GM12878 (cell line): Measurements from ENCODE around the gene LPIN3. TPM values are rescaled to one million over a fixed set of nuclear protein-coding genes. Genes with fewer than 3 reads are reported as not detected.
A peak's percentile ranks its signal among the peaks of the same experiment; 100 is the strongest.

Experiments used
- ATAC-seq: fragments of 200-7000 bp; cut with Tn5 transposase; 3 replicates; pipeline ENCODE4 v1.9.1; 2020; ENCODE audit warnings: mild to moderate bottlenecking, moderate library complexity
- BruUV-seq: library from RNA; stranded (reverse); fragments of 400-500 nt; replicated peaks from 2 replicates; lab custom pipeline; 2021; lab: Mats Ljungman, UMichigan
- CTCF ChIA-PET: fragments of 300-600 bp; sonication (Branson Sonifier 250); formaldehyde crosslinking; extraction: SDS; loops from one replicate; lab custom pipeline; 2021; ENCODE audit warnings: inconsistent platforms; lab: Yijun Ruan, JAX
- POLR2A ChIA-PET: fragments of 350-600 bp; formaldehyde crosslinking; extraction: SDS; loops from one replicate; lab custom pipeline; 2021; ENCODE audit warnings: inconsistent platforms; lab: Charles Lee
- RAD21 ChIA-PET: fragments of 300-600 bp; sonication (Branson Sonifier 250); formaldehyde crosslinking; loops from one replicate; lab custom pipeline; 2023; ENCODE audit warnings: antibody characterized with exemption; ENCODE audit not compliant: unreplicated experiment; lab: Charles Lee
- SMC1A ChIA-PET: fragments of 300-600 bp; sonication (Branson Sonifier 250); formaldehyde crosslinking; loops from one replicate; lab custom pipeline; 2023; ENCODE audit not compliant: unreplicated experiment, uncharacterized antibody; lab: Charles Lee
- DNase-seq: peaks from one replicate; pipeline ENCODE4 v3.0.0-alpha.2; 2011; ENCODE audit warnings: low read depth, low spot score
- FAIRE-seq: peaks from 3 replicates; lab custom pipeline; 2011; peaks lifted over from hg19 to GRCh38; lab: Jason Lieb, UNC
- H2AFZ ChIP-seq: 2 replicates; pipeline ENCODE4 v1.6.0; 2011; ENCODE audit warnings: low read depth, low read length, control low read depth; ENCODE audit not compliant: control insufficient read depth
- H3K27ac ChIP-seq: 2 replicates; pipeline ENCODE4 v1.5.1; 2011; ENCODE audit warnings: control low read depth; ENCODE audit not compliant: control insufficient read depth, insufficient read depth
- H3K27me3 ChIP-seq, 2 experiments: replicated peaks in 1 of 2; 2 replicates each; pipeline versions ENCODE4 v1.6.0 to v1.6.1; 2011; ENCODE audit warnings: low read length in 1 of 2; ENCODE audit not compliant: control insufficient read depth in 2 of 2, insufficient read depth in 2 of 2
- H3K36me3 ChIP-seq, 2 experiments: 2 replicates each; pipeline ENCODE4 v1.5.1; 2011; ENCODE audit warnings: low read length in 1 of 2; ENCODE audit not compliant: control insufficient read depth in 2 of 2, insufficient read depth in 2 of 2
- H3K4me1 ChIP-seq: 2 replicates; pipeline ENCODE4 v1.6.1; 2011; ENCODE audit warnings: mild to moderate bottlenecking, low read length, moderate library complexity, mixed read lengths; ENCODE audit not compliant: control insufficient read depth, insufficient read depth
- H3K4me2 ChIP-seq: 2 replicates; pipeline ENCODE4 v1.6.0; 2011; ENCODE audit warnings: control low read depth; ENCODE audit not compliant: control insufficient read depth, insufficient read depth
- H3K4me3 ChIP-seq: fragments of 200-600 bp; sonication (generic); 2 replicates; pipeline ENCODE4 v1.5.1; 2016
- H3K79me2 ChIP-seq: 2 replicates; pipeline ENCODE4 v1.6.0; 2011; ENCODE audit warnings: low read length; ENCODE audit not compliant: control insufficient read depth, insufficient read depth
- H3K9ac ChIP-seq: 2 replicates; pipeline ENCODE4 v1.8.0; 2011; ENCODE audit warnings: low read length, control low read depth, mixed read lengths; ENCODE audit not compliant: control insufficient read depth, insufficient read depth
- H3K9me3 ChIP-seq: replicated peaks from 3 replicates; pipeline ENCODE4 v1.5.1; 2011; ENCODE audit warnings: mild to moderate bottlenecking, low read length; ENCODE audit not compliant: control insufficient read depth, insufficient read depth
- H4K20me1 ChIP-seq: 2 replicates; pipeline ENCODE4 v1.6.0; 2011; ENCODE audit not compliant: control insufficient read depth, insufficient read depth
- CHD2 ChIP-seq: IDR thresholded peaks from 2 replicates; pipeline ENCODE4 v1.6.1; 2011; ENCODE audit warnings: low read depth, low read length, improper control_type of control experiment, borderline replicate concordance
- GATAD2B ChIP-seq: fragments of 450-650 bp; conservative IDR thresholded peaks from 2 replicates; pipeline ENCODE4 v1.6.1; 2017; ENCODE audit warnings: low read depth, mild to moderate bottlenecking, moderate library complexity
- IKZF2 ChIP-seq, 2 experiments: fragments of 450-650 bp; IDR thresholded peaks; 2 replicates each; pipeline ENCODE4 v1.6.1; 2017; ENCODE audit warnings: mild to moderate bottlenecking in 2 of 2, moderate library complexity in 2 of 2
- MTA2 ChIP-seq: fragments of 450-650 bp; IDR thresholded peaks from 2 replicates; pipeline ENCODE4 v1.6.1; 2016; ENCODE audit warnings: low read depth, mild to moderate bottlenecking, moderate library complexity
- NR2C1 ChIP-seq: fragments of 450-650 bp; IDR thresholded peaks from 2 replicates; pipeline ENCODE4 v1.6.1; 2017; ENCODE audit warnings: antibody characterized with exemption, mild to moderate bottlenecking, moderate library complexity
- NR2F1 ChIP-seq: fragments of 450-650 bp; conservative IDR thresholded peaks from 2 replicates; pipeline ENCODE4 v1.6.1; 2017; ENCODE audit warnings: mild to moderate bottlenecking
- POLR2A ChIP-seq: IDR thresholded peaks from 2 replicates; pipeline ENCODE4 v1.6.1; 2011; ENCODE audit warnings: low read depth, mild to moderate bottlenecking, low read length
- RB1 ChIP-seq: fragments of 450-650 bp; formaldehyde crosslinking; IDR thresholded peaks from 2 replicates; pipeline ENCODE4 v1.6.1; 2017; ENCODE audit warnings: mild to moderate bottlenecking, borderline replicate concordance
- RUNX3 ChIP-seq: IDR thresholded peaks from 2 replicates; pipeline ENCODE4 v1.6.1; 2012; ENCODE audit warnings: low read length, inconsistent platforms
- SMAD1 ChIP-seq: fragments of 450-650 bp; IDR thresholded peaks from 2 replicates; pipeline ENCODE4 v1.6.1; 2018; ENCODE audit warnings: mild to moderate bottlenecking, low read depth; ENCODE audit not compliant: partially characterized antibody
- SMAD5 ChIP-seq: IDR thresholded peaks from 2 replicates; pipeline ENCODE4 v1.6.1; 2016; ENCODE audit warnings: antibody characterized with exemption, low read depth
- SMARCA5 ChIP-seq: fragments of 450-650 bp; IDR thresholded peaks from 2 replicates; pipeline ENCODE4 v1.6.1; 2017; ENCODE audit warnings: mild to moderate bottlenecking
- SPI1 ChIP-seq: IDR thresholded peaks from 2 replicates; pipeline ENCODE4 v1.6.1; 2011; ENCODE audit warnings: low read depth, mild to moderate bottlenecking, low read length, moderate library complexity, borderline replicate concordance; ENCODE audit not compliant: insufficient read depth
- TCF3 ChIP-seq: IDR thresholded peaks from 2 replicates; pipeline ENCODE4 v1.6.1; 2012; ENCODE audit warnings: low read depth, mild to moderate bottlenecking, low read length, borderline replicate concordance; ENCODE audit not compliant: insufficient read depth
- ZNF207 ChIP-seq: fragments of 450-650 bp; IDR thresholded peaks from 2 replicates; pipeline ENCODE4 v1.6.1; 2014; ENCODE audit warnings: antibody characterized with exemption, mild to moderate bottlenecking, borderline replicate concordance
- WGBS: methylation state at CpG from one replicate; pipeline ENCODE4 v1.1.6; 2016; ENCODE audit warnings: low lambda C conversion rate; ENCODE audit not compliant: insufficient replicate concordance, insufficient coverage; ENCODE audit errors: missing lambda C conversion rate; 5-methylcytosine and 5-hydroxymethylcytosine counted together
- in situ Hi-C: fragments of 300-500 bp; cut with MboI; formaldehyde crosslinking; loops from 9 replicates; pipeline ENCODE4 v1.14.3; 2018; ENCODE audit warnings: mixed read lengths
- intact Hi-C: fragments of 100-400 bp; cut with micrococcal nuclease; formaldehyde crosslinking; loops from one replicate; pipeline ENCODE4 v1.14.2; 2022; ENCODE audit not compliant: unreplicated experiment
- polyA plus RNA-seq, 11 experiments: library from polyadenylated mRNA; depleted of rRNA in 4 of 11; unstranded in 6 of 11; stranded (reverse) in 5 of 11; fragments of >200 nt; fragmentation: Nextera tagmentation in 4 of 11; fragmentation: Illumina TruSeq in 1 of 11; extraction: Ambion mirVana in 4 of 11; extraction: Trizol in 1 of 11; gene quantifications; 1 replicate in 1 of 11; 2 replicates in 10 of 11; pipeline versions ENCODE4 v1.2.1 to v1.2.3, GENCODE V29; 2011 to 2016; ENCODE audit warnings: inconsistent platforms in 2 of 11, missing spikeins in 2 of 11, low read depth in 1 of 11
- total RNA-seq, 4 experiments: library from RNA; depleted of rRNA in 3 of 4; stranded (reverse); fragments of >200 nt in 3 of 4; fragmentation: Illumina TruSeq in 1 of 4; extraction: Trizol in 1 of 4; gene quantifications; 2 replicates each; pipeline versions ENCODE4 v1.2.1 to v1.2.3, GENCODE V29; 2013 to 2021
- TF ChIP-seq, protein P1 (sequence below): fragments of 450-650 bp; formaldehyde crosslinking; IDR thresholded peaks from 2 replicates; pipeline ENCODE4 v1.5.0; 2022; ENCODE audit warnings: mild to moderate bottlenecking, missing genetic modification characterization
- TF ChIP-seq, protein P2 (sequence below): IDR thresholded peaks from 2 replicates; pipeline ENCODE4 v1.6.1; 2011; ENCODE audit warnings: borderline replicate concordance, low read depth, mild to moderate bottlenecking, moderate library complexity, mixed read lengths, low read length; ENCODE audit not compliant: insufficient read depth; ENCODE audit errors: extremely low read length
- TF ChIP-seq, protein P3 (sequence below): fragments of 450-650 bp; IDR thresholded peaks from 2 replicates; pipeline ENCODE4 v1.6.1; 2017; ENCODE audit warnings: antibody characterized with exemption, mild to moderate bottlenecking, moderate library complexity

Gene LPIN3
- total and polyA plus RNA-seq, 10 of the 15 experiments (the other 5 are each of a cell fraction or from before 2014, with no cell fraction given), result 0.13 to 1.3 (median 0.51) TPM

DNA sequence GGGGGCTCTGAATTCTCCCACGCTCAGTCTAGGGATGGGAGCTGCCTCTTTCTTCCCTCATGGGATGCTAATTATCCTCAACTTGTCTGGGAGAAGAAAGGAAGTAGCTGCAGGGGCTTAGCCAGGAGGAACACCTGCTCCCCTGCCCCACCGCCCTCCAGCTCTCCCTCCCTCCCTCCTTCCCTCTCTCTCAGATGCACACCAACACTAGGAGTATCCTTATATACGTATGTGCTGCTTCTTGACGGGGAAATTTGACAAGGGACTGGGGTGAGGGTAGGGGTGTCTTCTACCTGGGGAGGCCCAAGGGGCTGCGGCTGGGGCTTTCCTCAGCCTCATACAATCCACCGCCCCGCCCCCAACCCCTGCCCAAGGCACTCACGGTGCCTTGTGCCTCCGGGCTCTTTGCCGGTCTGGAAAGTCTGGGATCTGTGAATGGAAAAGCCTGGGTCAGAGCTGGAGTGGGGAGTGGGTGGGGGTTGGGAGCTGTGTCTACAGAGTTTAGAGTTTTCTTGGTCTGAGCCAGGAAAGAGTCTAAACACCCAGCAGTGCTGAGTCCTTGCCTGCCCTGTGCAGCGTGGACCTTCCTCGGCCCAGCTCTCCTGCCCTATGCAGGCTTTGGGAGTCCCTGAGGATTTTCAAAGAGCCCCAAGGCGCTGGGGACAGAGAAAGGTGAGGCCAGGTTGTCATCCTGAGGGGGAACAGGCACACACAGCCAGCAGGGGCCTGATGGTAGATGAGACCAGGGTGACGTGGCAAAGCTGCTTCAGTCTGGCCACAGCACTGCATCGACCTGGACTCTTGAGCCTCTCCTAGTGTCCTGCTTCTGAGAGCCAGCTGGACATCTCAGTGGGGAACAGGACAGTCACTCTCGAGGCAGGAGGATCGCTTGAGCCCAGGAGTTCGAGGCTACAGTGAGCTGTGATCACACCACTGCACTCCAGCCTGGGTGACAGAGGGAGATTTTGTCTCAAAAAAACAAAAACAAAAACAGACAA lies 55.3 kb downstream of the LPIN3 start:
- no peak for DNase-seq
- Histone ChIP-seq H3K9me3 (no peaks in the 10 kb centered on the region), H3K4me3 (no peak overlapping the region), H3K4me1 (no peaks in the 10 kb centered on the region), H3K36me3 (no peaks in the 10 kb centered on the region), H2AFZ (no peak overlapping the region), H3K79me2 (no peaks in the 10 kb centered on the region), H3K4me2 (no peak overlapping the region), H3K27ac (no peak overlapping the region), H3K27me3 (no peaks in the 10 kb centered on the region), H3K9ac (no peak overlapping the region), H4K20me1 (no peaks in the 10 kb centered on the region)
- ATAC-seq, result peak; percentile 22; the same call in 1 of the 3 replicates
- WGBS, result 45% methylated on average over 17 of the region's 18 CpGs
- BruUV-seq, result no TSS peak
- no peak for FAIRE-seq
- ChIA-PET RAD21 (no interaction called here), SMC1A (no interaction called here), CTCF (no interaction called here), POLR2A (no interaction called here)
- in situ Hi-C loops (no loop called here), intact Hi-C loops (no loop called here)
- TF ChIP-seq CHD2 (no peak), TCF3 (no peak), SPI1 (no peak), RUNX3 (no peak), GATAD2B (no peak), RB1 (no peak), SMAD5 (no peak), SMAD1 (no peak), NR2C1 (no peak), NR2F1 (no peak), SMARCA5 (no peak), MTA2 (no peak), POLR2A (no peak), IKZF2 (IDR thresholded peaks at IDR 0.05) (no peak), ZNF207 (no peak)
- TF ChIP-seq, protein P1, sequence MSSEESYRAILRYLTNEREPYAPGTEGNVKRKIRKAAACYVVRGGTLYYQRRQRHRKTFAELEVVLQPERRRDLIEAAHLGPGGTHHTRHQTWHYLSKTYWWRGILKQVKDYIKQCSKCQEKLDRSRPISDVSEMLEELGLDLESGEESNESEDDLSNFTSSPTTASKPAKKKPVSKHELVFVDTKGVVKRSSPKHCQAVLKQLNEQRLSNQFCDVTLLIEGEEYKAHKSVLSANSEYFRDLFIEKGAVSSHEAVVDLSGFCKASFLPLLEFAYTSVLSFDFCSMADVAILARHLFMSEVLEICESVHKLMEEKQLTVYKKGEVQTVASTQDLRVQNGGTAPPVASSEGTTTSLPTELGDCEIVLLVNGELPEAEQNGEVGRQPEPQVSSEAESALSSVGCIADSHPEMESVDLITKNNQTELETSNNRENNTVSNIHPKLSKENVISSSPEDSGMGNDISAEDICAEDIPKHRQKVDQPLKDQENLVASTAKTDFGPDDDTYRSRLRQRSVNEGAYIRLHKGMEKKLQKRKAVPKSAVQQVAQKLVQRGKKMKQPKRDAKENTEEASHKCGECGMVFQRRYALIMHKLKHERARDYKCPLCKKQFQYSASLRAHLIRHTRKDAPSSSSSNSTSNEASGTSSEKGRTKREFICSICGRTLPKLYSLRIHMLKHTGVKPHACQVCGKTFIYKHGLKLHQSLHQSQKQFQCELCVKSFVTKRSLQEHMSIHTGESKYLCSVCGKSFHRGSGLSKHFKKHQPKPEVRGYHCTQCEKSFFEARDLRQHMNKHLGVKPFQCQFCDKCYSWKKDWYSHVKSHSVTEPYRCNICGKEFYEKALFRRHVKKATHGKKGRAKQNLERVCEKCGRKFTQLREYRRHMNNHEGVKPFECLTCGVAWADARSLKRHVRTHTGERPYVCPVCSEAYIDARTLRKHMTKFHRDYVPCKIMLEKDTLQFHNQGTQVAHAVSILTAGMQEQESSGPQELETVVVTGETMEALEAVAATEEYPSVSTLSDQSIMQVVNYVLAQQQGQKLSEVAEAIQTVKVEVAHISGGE (CRISPR knock-in tag), result no peak
- TF ChIP-seq, protein P2, sequence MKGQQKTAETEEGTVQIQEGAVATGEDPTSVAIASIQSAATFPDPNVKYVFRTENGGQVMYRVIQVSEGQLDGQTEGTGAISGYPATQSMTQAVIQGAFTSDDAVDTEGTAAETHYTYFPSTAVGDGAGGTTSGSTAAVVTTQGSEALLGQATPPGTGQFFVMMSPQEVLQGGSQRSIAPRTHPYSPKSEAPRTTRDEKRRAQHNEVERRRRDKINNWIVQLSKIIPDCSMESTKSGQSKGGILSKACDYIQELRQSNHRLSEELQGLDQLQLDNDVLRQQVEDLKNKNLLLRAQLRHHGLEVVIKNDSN, result no peak
- TF ChIP-seq, protein P3, sequence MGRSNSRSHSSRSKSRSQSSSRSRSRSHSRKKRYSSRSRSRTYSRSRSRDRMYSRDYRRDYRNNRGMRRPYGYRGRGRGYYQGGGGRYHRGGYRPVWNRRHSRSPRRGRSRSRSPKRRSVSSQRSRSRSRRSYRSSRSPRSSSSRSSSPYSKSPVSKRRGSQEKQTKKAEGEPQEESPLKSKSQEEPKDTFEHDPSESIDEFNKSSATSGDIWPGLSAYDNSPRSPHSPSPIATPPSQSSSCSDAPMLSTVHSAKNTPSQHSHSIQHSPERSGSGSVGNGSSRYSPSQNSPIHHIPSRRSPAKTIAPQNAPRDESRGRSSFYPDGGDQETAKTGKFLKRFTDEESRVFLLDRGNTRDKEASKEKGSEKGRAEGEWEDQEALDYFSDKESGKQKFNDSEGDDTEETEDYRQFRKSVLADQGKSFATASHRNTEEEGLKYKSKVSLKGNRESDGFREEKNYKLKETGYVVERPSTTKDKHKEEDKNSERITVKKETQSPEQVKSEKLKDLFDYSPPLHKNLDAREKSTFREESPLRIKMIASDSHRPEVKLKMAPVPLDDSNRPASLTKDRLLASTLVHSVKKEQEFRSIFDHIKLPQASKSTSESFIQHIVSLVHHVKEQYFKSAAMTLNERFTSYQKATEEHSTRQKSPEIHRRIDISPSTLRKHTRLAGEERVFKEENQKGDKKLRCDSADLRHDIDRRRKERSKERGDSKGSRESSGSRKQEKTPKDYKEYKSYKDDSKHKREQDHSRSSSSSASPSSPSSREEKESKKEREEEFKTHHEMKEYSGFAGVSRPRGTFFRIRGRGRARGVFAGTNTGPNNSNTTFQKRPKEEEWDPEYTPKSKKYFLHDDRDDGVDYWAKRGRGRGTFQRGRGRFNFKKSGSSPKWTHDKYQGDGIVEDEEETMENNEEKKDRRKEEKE, result no peak
